Measurements from ENCODE around the gene KANSL1.

GRCh38 chr17:46092991-46093390 lies 100.2 kb downstream of the KANSL1 start:
- TF ChIP-seq ZNF565 (CRISPR knock-in tag; conservative IDR thresholded peaks at IDR 0.05; ENCODE audit: low read depth) (no peak), ARNTL (CRISPR knock-in tag; IDR thresholded peaks at IDR 0.05; ENCODE audit: borderline replicate concordance, low read depth) (no peak), RARB (CRISPR knock-in tag; IDR thresholded peaks at IDR 0.05) (no peak), ZNF70 (CRISPR knock-in tag; IDR thresholded peaks at IDR 0.05) (no peak), GLIS3 (CRISPR knock-in tag; IDR thresholded peaks at IDR 0.05) (no peak), CREB5 (CRISPR knock-in tag; IDR thresholded peaks at IDR 0.05; ENCODE audit: low read depth) (no peak), CSDC2 (CRISPR knock-in tag; IDR thresholded peaks at IDR 0.05) (no peak), PATZ1 (CRISPR knock-in tag; IDR thresholded peaks at IDR 0.05; ENCODE audit: borderline replicate concordance) (no peak), OSR1 (CRISPR knock-in tag; IDR thresholded peaks at IDR 0.05) (no peak)
